Ramos (cell line): Measurements from ENCODE around the gene S100A14.

Experiments
- in situ Hi-C: fragments of 300-500 bp; cut with MboI; formaldehyde crosslinking; loops from one replicate; pipeline ENCODE4 v1.14.3; 2022; ENCODE audit warnings: low sequenced_read_pairs; ENCODE audit not compliant: unreplicated experiment

The S100A14 gene

DNA sequence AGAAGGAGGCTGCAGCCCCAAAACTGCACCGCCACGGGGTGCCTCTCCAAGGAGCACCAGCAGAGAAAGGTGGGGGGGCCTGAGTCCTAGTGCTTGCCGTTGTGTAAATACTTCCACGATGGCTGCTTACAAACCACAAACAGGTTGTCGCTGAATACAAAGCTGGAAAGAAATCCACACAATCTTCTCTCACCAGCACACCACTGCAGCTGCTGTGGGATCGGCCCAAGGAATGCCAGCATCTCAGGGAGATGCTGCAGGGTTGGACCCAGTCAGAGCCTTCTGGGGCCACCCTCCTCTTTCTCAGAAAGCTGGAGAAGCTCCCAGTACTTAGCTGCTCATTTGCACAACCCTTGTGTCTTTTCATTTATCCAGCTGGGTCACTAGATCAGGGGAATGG, 3.0 kb upstream of the S100A14 start:
- in situ Hi-C loops, result no loop called here

DNA sequence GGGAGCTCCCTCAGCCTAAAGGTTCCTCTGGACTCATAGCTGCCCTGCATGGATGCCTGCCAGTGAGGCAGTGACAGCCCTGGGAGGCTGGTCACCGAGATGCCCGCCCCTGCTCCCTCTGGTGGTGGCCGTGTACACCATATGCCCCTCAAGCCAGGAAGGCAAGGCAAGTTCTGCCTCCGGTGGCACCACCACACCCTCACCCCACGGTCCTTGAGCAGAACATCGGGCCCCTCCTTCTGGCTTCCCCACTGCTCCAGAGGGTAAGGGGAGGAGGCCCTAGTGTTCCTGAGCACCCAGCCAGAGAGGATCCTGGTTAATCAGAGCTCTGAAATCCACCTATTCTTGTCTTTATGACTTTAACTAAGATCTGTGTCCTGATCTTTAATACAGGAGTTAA, 1.5 kb upstream of the S100A14 start:
- in situ Hi-C loops, result no loop called here

DNA sequence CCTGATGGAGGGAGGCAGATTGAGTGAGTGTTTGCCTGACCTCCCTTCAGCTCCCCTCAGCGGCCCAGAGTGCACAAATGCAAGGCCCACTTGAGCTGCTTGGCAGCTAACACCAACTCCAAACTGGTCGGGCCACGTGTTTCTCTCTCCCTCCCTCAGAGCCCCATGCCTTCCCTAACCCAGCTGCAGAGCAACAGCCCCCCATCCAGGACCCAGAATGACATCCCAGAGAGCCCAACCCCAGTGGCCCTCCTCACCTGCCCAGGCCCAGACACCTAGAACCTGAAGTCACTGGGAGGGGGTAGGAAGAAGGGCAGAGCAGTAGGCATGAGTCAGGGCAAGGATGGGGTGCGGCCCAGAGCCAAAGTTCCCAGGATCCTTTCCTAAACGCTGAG, 789 bp upstream of the S100A14 start:
- in situ Hi-C loops, result no loop called here

DNA sequence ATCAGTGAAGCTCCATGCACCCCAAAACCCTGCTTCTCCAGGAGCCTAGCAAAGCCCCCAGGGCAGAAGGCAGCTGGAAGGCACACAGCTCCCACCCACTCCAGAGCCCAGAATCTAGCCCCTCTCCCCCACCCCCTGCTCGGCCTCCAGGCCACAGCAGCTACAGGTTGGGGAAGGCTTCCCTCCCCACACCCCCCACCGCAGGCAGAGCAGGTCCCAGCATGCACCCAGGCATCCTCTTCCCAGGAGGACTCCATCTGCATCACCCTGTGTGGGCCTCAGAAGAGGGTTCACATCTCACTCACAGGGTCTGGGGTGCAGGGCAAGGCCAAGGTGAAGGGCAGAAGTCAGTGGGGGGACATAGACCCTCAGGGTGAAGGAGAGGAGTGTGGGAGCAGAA, 719 bp downstream of the S100A14 start:
- in situ Hi-C loops, result no loop called here

DNA sequence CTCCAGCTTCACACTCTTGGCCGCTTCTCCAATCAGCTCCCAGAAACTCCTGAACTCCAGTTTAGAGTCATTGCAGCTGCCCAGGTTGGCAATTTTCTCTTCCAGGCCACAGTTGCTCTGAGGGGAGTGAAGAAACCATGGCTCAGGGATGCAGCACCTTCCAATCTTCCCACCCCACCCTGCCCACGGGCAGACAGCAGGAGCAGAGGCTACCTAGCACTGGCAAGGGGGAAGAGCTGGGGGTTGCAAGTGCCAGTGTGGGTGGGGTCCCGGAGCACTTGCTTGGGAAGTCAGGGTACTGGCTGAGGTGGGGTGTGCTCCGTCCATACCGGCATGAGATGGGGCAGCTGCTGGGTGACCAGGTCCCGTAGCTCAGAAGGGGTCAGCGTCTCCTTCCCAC, 1.2 kb downstream of the S100A14 start:
- in situ Hi-C loops, result no loop called here

DNA sequence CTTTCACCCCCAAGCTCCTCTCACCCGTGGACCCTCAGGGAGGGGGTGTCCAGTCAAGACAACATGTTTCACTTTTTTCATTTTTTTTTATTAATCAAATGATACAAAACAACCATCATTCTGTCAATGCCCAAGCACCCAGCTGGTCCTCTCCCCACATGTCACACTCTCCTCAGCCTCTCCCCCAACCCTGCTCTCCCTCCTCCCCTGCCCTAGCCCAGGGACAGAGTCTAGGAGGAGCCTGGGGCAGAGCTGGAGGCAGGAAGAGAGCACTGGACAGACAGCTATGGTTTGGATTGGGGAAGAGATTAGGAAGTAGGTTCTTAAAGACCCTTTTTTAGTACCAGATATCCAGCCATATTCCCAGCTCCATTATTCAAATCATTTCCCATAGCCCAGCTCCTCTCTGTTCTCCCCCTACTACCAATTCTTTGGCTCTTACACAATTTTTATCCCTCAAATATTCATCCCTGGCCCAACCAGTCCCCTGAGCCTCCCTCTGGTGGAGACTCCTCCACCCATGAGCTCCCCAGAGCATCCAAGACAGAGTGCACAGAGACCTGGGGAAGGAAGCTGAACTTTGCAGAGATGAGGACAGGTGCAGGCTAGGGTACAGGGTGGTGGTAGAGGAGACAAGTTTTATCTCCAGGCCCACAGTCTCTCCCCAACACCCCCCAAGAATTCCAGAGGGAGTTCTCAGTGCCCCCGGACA, 1.8 kb downstream of the S100A14 start:
- in situ Hi-C loops, result no loop called here

DNA sequence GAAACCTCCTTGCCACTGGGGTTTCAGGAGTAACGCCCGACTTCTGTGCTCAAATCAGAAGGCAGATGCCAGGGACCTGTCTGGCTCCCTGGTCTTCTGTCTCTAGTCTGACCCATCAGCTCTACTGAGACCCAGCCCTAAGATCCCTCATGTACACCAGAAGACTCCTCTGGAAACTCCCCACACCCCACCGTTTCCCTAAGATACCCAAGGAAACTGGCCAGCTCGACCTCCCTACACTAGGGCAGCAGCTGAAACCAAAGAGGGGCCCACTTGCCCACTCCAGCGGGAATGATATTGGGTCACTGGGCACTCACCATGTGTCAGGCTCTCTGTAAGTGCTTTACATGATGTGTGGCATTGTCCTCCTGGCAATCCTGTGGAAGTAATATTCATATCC, 2.7 kb downstream of the S100A14 start:
- in situ Hi-C loops, result no loop called here

DNA sequence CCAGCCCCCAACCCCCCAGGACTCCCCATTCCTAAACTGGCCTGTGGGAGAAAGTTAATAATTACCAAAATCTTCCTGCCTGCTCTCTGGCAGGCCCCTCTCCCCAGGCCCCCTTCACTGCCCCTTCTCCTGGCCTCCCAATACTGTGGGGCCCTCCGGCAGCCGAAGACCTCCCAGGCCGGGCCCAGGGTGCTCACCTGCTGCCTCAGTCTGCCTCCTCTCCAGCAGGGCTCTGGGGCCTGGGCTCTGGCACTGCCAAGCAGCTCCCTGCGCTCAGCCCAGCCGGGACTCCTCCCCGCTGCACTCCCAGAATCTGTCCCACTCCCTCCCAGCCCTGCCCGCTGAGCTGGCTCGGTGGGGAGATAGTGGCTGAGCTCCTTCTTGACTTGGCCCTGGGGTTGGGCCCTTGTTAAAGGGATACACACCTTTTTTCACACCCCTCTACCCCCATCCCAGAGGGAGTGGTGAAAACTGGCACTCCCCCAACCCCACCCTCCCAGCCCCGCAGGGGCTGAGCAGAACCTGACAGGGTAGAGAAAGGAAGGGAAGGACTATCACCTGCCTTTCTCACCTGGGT, 3.3 kb downstream of the S100A14 start, which contains the start of gene S100A16:
TSS of gene S100A16 (minus strand) at position 383 of the 577 bp plus-strand sequence. CDS start 4,986 bp downstream, outside the sequence.
- in situ Hi-C loops, result no loop called here

DNA sequence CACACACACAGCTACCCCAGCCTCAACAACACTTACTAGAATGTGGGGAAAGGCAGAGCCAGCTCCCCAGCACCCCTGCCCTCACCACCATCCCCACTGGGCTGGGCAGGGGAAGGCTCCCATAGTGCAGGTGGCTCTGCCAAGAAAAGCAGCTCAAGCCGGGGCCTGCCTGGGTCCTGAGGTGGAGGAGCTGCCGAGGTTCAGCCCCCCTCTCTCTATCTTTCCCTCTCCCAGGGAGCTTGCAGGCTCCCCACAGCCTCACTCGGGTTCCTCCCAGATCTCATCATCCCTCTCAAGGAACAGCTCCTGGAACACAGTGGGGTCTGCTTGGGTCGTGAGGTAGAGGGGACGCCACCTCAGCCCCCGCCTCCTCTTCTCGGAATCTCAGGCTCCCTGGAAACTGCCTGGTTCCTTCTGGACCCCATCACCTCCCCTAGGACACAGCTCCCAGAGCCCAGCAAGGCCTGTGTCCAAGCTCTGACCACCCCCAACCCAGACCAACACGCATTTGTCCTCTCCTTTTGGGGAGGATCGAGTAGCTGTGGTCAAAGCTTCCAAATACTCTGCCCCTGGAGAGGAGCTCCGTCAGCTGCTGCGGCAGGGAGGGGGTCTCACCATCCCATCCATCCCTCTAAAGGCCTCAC, 3.9 kb downstream of the S100A14 start:
- in situ Hi-C loops, result no loop called here

DNA sequence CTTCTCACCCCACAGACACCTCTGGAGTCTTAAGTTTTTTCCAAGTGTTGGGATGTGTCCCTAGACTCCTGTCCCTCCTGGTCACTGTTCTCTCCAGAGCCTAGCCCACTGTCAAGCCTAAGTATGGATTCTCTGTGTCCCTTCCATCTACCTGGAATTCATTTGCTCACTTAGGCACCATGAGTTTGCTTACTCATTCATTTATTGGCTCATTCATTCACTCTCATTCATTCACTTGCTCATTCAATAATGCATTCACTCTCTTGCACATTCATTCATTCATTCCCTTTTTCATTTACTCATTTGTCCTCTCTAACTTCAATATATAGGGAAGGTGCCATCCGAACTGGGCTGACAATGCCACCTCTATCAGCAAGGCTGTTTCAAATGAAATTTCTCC, 4.8 kb downstream of the S100A14 start:
- in situ Hi-C loops, result no loop called here

DNA sequence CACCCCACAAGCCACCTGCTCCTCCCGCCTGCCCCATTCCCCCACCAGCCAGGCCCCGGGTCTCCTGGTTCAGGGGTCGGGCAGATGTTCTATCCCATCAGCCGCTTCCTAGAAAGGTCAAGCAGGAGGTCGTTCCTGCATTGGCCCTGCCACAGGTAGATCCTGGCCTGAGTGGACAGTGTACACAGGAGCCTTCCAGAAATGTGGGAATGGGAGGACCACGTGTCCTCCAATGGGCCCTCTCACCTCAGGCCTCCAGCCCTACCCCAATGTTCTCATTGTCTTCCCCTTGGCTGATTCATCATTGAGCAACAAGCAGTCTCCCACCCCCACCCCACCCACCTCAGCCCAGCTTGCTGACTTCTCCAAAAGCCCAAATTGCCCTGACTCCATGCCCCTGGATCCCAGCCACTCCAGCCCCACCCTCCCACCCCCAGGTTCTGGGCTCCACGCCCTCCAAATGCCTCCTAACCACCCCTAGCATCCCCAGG, 5.3 kb downstream of the S100A14 start:
- in situ Hi-C loops, result no loop called here

DNA sequence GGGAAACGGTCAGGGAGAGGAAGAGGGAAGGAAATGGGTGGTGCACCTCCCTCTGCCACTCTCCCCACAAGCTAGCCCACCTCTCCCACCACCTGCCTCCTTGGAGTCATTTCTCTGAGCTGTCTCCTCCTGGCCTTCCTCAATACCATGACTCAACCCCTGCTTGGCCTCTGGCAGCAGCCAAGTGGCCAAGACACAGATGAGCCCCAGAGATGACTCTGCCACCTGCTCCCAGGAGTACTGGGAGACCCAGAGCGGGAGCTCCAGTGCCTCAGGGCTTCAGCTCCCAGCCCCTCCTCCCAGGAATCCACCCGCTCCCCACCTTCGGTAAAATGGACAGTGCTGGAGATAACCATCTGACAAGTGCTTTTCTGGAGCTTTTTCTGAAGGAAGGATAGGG, 5.8 kb downstream of the S100A14 start:
- in situ Hi-C loops, result no loop called here

DNA sequence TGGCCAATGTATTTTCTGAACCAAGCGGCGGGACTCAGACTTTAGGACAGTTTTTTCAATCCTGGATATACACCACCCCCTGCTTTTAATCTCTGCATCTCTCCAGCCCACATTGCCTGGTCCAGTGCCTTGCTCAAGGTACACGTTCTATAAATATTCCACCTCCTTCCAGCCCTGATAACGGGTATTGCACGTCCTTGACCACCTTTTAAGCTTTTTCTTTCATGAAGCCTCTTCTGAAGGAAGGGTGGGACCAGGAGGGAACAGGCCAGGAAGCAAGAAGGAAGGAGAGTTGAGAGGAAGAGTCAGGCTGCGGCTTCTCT, 6.6 kb downstream of the S100A14 start:
- in situ Hi-C loops, result no loop called here

DNA sequence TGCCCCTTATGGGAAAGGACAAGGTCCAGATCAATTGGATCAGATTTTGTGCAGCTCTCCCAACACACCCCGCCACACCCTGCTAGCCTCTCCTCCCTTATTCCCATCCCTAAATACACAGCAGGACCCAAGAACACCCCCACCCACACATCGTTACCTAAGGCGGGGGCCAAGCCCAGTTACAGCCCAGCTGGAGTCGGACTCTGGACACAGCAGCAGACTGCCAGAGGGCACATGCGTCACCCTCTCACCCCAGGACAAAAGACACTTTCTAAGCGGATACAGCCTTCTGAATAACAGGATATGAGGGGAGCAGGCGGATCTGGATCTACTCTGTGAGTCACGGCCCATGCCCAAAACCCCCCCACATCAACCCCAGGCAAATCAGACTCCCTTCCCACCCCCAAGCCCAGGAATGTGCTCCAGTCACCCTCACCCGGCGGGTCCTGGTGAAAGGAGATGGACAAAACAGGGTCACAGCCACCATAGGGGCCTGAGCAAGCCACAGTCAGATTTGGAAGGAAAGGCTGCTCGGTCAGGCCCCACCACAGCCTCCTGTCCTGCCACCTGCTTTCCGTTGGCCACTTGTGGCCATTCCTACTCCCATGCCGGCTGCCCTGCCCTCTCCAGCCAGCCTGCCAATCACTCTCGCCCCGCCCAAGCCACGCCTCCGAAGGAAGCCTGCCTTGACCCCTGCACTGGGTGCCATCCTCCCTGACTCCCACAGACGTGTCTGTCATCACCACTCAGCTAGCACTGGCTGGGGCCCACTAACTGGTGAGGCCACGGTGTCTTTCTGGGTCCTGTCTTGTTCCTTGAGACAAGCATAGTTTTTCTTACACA, 7.2 kb downstream of the S100A14 start:
- in situ Hi-C loops, result no loop called here

DNA sequence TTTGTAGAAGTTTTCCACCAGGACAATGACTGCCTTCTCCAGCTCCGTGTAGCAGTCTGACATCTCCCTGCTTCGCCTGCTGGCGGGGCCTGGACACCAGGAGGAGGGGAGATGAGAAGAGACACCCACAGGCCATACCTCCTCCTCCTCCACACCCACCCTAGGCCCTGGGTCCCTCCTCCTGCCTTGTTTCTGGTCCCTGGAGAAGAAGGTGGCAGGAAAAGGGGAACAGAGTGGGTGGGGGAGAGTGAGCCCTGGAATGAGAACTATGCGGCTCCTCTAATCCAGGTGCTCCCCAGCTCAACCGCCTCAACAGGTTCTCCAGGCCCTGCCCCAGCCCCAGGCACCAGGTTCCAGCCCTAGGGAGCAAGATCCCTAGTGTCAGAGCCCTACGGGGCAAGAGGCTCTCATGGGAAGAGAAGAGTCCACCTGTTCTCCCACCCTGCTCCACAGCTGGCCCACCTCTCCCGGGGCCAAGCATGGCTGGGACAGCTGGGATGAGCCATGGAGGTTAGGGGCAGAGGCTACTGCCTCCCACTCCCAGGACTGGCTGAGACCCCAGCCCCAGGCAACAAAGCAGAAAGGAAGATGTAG, 7.9 kb downstream of the S100A14 start:
- in situ Hi-C loops, result no loop called here

DNA sequence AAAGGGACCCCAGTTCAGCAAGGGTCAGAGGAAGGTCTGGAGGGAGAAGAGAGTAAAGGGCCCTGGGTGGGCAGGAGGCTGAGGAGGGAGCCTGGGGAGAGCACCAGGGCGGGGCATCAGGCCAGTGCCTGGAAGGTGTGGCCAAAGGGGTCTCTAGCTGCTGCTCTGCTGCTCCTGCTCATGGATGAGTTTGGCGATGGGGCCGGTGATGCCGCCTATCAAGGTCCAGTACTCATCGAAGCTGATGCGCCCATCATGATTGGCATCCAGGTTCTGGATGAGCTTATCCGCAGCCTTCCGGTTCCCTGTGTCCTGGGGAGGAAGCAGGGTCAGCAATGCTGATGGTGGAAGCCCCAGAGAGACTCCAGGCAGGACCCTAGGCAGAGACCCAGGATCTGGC, 8.7 kb downstream of the S100A14 start:
- in situ Hi-C loops, result no loop called here

DNA sequence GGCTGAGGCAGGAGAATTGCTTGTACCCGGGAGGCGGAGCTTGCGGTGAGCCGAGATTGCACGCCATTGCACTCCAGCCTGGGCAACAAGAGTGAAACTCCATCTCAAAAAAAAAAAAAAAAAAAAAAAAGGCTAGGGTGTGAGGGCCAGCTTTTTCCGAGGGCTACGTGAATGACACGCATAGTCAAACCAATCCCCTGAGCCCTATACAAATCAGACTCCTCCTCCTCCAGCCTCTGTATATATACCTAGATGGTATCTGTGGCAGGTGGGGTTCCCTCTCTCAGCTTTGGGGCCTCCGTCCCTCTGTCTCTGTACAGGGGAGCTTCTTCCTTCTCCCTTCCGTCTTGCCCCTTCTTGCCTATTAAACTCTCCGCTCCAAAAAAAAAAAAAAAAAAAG, 9.9 kb downstream of the S100A14 start:
- in situ Hi-C loops, result no loop called here

DNA sequence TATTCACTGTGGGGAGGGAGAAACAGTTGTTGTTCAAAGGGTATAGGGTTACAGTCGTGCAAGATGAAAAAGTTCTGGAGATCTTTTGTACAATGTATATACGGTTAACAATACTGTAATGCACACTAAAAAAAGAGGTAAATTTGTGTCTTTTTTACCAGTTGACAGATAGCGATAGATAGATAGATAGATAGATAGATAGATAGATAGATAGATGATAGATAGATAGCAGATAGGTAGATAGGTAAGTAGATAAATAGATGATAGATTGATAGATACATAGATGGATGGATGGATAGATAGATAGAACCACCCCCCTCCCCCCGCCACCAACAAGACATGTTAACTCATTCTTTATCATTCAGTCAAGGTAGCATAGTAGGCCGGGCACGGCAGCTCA, 13.4 kb downstream of the S100A14 start:
- in situ Hi-C loops, result no loop called here

DNA sequence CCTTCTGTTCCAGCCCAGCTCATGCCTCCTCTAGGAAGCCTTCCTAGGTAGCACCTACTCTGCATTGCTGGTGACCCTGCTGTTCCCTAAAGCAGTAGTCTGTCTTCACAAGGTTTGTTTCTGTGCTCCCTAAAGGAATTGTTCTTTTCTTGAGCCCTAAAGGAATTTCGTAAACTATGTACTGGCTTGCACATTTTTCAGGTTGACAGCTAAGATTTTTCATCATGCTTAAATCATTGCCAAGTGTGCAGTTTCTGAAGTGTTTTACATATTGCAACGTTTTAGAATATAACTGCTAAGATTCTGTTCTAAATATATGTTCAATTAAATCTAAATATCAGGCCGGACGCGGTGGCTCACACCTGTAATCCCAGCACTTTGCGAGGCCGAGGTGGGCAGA, 16.3 kb downstream of the S100A14 start:
- in situ Hi-C loops, result no loop called here

DNA sequence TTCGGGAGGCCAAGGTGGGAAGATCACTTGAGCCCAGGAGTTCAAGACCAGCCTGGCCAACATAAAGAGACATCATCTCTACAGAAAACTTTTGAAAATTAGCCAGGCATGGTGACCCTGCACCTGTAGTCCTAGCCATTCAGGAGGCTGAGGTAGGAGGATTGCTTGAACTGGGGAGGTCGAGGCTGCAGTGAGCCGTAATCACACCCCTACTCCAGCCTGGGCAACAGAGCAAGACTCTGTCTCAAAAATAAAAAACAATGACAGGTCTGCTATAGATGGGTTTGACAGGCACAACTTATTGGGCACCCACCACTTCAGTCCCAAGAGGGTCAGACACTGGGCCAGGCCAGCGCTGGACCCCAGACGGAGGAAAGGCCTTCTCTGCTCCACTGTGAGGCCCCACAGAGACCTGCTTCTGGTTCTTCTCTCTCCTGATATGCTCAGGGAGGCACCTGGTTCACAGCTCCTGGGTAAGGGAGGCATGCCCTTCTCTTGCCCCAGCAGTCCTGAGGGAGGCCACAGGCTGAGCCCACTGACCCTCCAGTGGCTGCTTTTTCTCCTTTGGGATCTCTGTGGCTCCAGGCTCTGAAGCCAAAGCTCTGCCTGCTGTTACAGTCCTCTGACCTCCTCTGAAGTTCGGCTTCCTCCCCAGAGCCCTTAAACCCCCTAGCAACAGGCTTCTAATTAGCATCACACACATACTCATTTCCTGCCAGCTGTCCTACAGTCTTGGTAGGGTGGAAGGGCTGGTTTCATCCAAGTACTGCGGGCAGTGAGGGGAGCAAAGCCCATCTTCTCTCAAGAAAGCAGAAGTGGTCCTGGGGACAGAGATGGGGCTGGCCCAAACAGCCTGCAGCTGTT, 17.6 kb downstream of the S100A14 start:
- in situ Hi-C loops, result no loop called here
